K562 (cell line): ENCODE results near the gene MCEE. TPM values are rescaled to one million over a fixed set of nuclear protein-coding genes. Genes with fewer than 3 reads are reported as not detected.
A peak's percentile ranks its signal among the peaks of the same experiment; 100 is the strongest.

Experiments used
- E2F1 ChIP-seq: sonication (generic); formaldehyde crosslinking; IDR thresholded peaks from 2 replicates; pipeline ENCODE4 v1.8.1; 2023; ENCODE audit warnings: mild to moderate bottlenecking, missing genetic modification reagents, moderate library complexity
- ESRRA ChIP-seq: fragments of 450-650 bp; IDR thresholded peaks from 2 replicates; pipeline ENCODE4 v1.6.1; 2014; ENCODE audit warnings: low read depth, mild to moderate bottlenecking, moderate library complexity, borderline replicate concordance
- MEF2D ChIP-seq: conservative IDR thresholded peaks from 2 replicates; pipeline ENCODE4 v1.6.1; 2016; ENCODE audit warnings: low read depth, missing genetic modification characterization, missing compliant biosample characterization
- NFE2 ChIP-seq: IDR thresholded peaks from 2 replicates; pipeline ENCODE4 v1.6.1; 2014; ENCODE audit warnings: antibody characterized with exemption, low read depth
- SIX5 ChIP-seq, 2 experiments: IDR thresholded peaks; 2 replicates each; pipeline ENCODE4 v1.6.1; 2011; ENCODE audit warnings: low read length in 2 of 2, borderline replicate concordance in 1 of 2, low read depth in 1 of 2, mild to moderate bottlenecking in 1 of 2, moderate library complexity in 1 of 2; ENCODE audit not compliant: insufficient read depth in 1 of 2
- SMAD3 ChIP-seq: fragments of 450-650 bp; formaldehyde crosslinking; conservative IDR thresholded peaks from 2 replicates; pipeline ENCODE4 v1.4.0; 2020; ENCODE audit warnings: mild to moderate bottlenecking
- YY1 ChIP-seq, 3 experiments: IDR thresholded peaks; 2 replicates each; pipeline ENCODE4 v1.6.1; 2011; ENCODE audit warnings: low read length in 2 of 3, mild to moderate bottlenecking in 2 of 3, moderate library complexity in 2 of 3, borderline replicate concordance in 1 of 3, control low read depth in 1 of 3, low read depth in 1 of 3; ENCODE audit not compliant: insufficient read depth in 3 of 3, insufficient replicate concordance in 2 of 3, control insufficient read depth in 1 of 3, insufficient read length in 1 of 3; ENCODE audit errors: extremely low read depth in 1 of 3
- ZNF134 ChIP-seq: fragments of 250-450 bp; sonication (Bioruptor Pico); conservative IDR thresholded peaks from 2 replicates; pipeline ENCODE4 v1.4.0; 2020
- ZNF165 ChIP-seq: fragments of 250-450 bp; sonication (Bioruptor Pico); IDR thresholded peaks from 2 replicates; pipeline ENCODE4 v1.4.0; 2020; ENCODE audit warnings: borderline replicate concordance
- ZNF699 ChIP-seq: fragments of 250-450 bp; sonication (Bioruptor Pico); IDR thresholded peaks from 2 replicates; pipeline ENCODE4 v1.8.0; 2021; ENCODE audit warnings: mild to moderate bottlenecking, moderate library complexity; ENCODE audit not compliant: insufficient replicate concordance
- ZNF76 ChIP-seq: fragments of 250-450 bp; sonication (Bioruptor Pico); IDR thresholded peaks from 2 replicates; pipeline ENCODE4 v1.4.0; 2020; ENCODE audit warnings: mild to moderate bottlenecking, moderate library complexity, borderline replicate concordance
- polyA plus RNA-seq, 8 experiments: library from polyadenylated mRNA; depleted of rRNA in 4 of 8; stranded (reverse) in 5 of 8; unstranded in 3 of 8; fragments of >200 nt; fragmentation: Nextera tagmentation in 2 of 8; fragmentation: Illumina TruSeq in 1 of 8; extraction: Ambion mirVana in 2 of 8; extraction: Trizol in 1 of 8; gene quantifications; 2 replicates each; pipeline versions ENCODE4 v1.2.1 to v1.2.3, GENCODE V29; 2011 to 2014; ENCODE audit warnings: inconsistent platforms in 1 of 8, missing spikeins in 1 of 8
- total RNA-seq, 7 experiments: library from RNA; depleted of rRNA in 6 of 7; stranded (reverse); fragments of >200 nt in 6 of 7; fragmentation: Illumina TruSeq in 2 of 7; extraction: Trizol in 2 of 7; gene quantifications; 2 replicates each; pipeline versions ENCODE4 v1.2.1 to v1.2.3, GENCODE V29; 2011 to 2021; ENCODE audit warnings: low replicate concordance in 1 of 7
- TF ChIP-seq, protein P1 (sequence below): IDR thresholded peaks from 3 replicates; pipeline ENCODE4 v1.6.1; 2011; ENCODE audit warnings: borderline replicate concordance, mild to moderate bottlenecking, moderate library complexity; ENCODE audit not compliant: insufficient read length; ENCODE audit errors: extremely low read depth
- TF ChIP-seq, protein P2 (sequence below), 2 experiments: fragments of 450-650 bp; formaldehyde crosslinking in 1 of 2; IDR thresholded peaks; 2 replicates each; pipeline versions ENCODE4 v1.4.0 to v1.6.1; 2014 to 2020; ENCODE audit warnings: mild to moderate bottlenecking in 2 of 2, borderline replicate concordance in 1 of 2, low read depth in 1 of 2

MCEE gene
- total and polyA plus RNA-seq, 9 of the 15 experiments (the other 6 are each of a cell fraction or from before 2014, with no cell fraction given) = 15.6 to 49.1 (median 24.5) TPM

DNA sequence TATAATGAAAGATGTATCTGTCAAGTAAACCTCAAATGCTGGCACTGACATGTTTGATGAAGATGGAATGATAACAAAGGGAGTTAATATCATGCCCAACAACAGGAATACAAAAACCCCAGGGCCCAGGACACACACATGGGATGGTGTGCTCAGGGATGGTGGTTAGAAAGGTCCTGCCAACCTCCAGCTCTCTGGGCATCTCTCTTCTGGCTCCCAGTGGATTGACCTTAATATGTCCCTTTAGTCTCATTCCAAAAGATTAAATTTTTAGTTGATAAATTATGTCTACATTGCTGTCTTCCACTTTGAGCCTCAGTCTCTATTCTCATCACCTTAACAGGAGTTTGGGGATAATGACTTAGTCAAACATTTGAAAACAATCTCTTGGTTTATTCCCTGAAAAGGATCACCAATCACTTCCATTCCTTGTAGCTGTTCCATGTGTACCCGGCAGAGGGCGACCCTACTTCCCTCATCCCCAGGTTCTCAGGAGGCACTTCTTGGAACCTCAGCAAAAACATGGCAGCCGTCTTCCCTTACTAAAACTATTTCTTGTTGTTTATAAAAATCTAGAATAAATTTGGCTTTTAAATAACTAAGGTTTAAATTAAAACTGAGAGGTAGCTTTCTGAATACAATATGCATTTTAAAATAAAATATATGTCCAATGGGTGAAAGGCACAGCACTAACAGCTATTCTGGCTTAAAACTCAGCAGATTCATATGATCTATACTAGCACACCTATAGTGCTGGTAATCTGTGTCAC lies 29.6 kb downstream of the MCEE start (continued):
- TF ChIP-seq YY1 (IDR thresholded peaks at IDR 0.05; ENCODE audit: borderline replicate concordance in 1 of 3, control insufficient read depth in 1 of 3, extremely low read depth in 1 of 3, insufficient read depth in 3 of 3, insufficient read length in 1 of 3, insufficient replicate concordance in 2 of 3, low read depth in 1 of 3, low read length in 2 of 3) = peak in 2 of 3 experiments; percentile 30 to 86
- TF ChIP-seq, protein P1, sequence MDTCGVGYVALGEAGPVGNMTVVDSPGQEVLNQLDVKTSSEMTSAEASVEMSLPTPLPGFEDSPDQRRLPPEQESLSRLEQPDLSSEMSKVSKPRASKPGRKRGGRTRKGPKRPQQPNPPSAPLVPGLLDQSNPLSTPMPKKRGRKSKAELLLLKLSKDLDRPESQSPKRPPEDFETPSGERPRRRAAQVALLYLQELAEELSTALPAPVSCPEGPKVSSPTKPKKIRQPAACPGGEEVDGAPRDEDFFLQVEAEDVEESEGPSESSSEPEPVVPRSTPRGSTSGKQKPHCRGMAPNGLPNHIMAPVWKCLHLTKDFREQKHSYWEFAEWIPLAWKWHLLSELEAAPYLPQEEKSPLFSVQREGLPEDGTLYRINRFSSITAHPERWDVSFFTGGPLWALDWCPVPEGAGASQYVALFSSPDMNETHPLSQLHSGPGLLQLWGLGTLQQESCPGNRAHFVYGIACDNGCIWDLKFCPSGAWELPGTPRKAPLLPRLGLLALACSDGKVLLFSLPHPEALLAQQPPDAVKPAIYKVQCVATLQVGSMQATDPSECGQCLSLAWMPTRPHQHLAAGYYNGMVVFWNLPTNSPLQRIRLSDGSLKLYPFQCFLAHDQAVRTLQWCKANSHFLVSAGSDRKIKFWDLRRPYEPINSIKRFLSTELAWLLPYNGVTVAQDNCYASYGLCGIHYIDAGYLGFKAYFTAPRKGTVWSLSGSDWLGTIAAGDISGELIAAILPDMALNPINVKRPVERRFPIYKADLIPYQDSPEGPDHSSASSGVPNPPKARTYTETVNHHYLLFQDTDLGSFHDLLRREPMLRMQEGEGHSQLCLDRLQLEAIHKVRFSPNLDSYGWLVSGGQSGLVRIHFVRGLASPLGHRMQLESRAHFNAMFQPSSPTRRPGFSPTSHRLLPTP = no peak
- no peak for TF ChIP-seq NFE2
- TF ChIP-seq E2F1 (CRISPR knock-in tag) = no peak
- TF ChIP-seq ESRRA = no peak
- no peak for TF ChIP-seq SIX5 (IDR thresholded peaks at IDR 0.05; ENCODE audit: borderline replicate concordance in 1 of 2, insufficient read depth in 1 of 2, low read depth in 1 of 2, low read length in 2 of 2)
- no peak for TF ChIP-seq ZNF134
- no peak for TF ChIP-seq SMAD3 (CRISPR knock-in tag)
- no peak for TF ChIP-seq ZNF699 (CRISPR knock-in tag)
- no peak for TF ChIP-seq ZNF165
- TF ChIP-seq, protein P2, sequence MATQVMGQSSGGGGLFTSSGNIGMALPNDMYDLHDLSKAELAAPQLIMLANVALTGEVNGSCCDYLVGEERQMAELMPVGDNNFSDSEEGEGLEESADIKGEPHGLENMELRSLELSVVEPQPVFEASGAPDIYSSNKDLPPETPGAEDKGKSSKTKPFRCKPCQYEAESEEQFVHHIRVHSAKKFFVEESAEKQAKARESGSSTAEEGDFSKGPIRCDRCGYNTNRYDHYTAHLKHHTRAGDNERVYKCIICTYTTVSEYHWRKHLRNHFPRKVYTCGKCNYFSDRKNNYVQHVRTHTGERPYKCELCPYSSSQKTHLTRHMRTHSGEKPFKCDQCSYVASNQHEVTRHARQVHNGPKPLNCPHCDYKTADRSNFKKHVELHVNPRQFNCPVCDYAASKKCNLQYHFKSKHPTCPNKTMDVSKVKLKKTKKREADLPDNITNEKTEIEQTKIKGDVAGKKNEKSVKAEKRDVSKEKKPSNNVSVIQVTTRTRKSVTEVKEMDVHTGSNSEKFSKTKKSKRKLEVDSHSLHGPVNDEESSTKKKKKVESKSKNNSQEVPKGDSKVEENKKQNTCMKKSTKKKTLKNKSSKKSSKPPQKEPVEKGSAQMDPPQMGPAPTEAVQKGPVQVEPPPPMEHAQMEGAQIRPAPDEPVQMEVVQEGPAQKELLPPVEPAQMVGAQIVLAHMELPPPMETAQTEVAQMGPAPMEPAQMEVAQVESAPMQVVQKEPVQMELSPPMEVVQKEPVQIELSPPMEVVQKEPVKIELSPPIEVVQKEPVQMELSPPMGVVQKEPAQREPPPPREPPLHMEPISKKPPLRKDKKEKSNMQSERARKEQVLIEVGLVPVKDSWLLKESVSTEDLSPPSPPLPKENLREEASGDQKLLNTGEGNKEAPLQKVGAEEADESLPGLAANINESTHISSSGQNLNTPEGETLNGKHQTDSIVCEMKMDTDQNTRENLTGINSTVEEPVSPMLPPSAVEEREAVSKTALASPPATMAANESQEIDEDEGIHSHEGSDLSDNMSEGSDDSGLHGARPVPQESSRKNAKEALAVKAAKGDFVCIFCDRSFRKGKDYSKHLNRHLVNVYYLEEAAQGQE (IDR thresholded peaks at IDR 0.05; ENCODE audit: borderline replicate concordance) = peak; percentile 43; the same call in 1 of the 2 replicates
- TF ChIP-seq, protein P2 (CRISPR knock-in tag; IDR thresholded peaks at IDR 0.05; ENCODE audit: low read depth) = no peak
- TF ChIP-seq MEF2D (tag) = no peak
- no peak for TF ChIP-seq ZNF76 (CRISPR knock-in tag)
